Measurements from ENCODE around the gene ZNF697.
"Not testable (repeated sequence)": the region's sequence is repeated elsewhere in the genome, so short reads cannot be mapped to it uniquely, and the experiment has no call there.

Gene ZNF697

DNA sequence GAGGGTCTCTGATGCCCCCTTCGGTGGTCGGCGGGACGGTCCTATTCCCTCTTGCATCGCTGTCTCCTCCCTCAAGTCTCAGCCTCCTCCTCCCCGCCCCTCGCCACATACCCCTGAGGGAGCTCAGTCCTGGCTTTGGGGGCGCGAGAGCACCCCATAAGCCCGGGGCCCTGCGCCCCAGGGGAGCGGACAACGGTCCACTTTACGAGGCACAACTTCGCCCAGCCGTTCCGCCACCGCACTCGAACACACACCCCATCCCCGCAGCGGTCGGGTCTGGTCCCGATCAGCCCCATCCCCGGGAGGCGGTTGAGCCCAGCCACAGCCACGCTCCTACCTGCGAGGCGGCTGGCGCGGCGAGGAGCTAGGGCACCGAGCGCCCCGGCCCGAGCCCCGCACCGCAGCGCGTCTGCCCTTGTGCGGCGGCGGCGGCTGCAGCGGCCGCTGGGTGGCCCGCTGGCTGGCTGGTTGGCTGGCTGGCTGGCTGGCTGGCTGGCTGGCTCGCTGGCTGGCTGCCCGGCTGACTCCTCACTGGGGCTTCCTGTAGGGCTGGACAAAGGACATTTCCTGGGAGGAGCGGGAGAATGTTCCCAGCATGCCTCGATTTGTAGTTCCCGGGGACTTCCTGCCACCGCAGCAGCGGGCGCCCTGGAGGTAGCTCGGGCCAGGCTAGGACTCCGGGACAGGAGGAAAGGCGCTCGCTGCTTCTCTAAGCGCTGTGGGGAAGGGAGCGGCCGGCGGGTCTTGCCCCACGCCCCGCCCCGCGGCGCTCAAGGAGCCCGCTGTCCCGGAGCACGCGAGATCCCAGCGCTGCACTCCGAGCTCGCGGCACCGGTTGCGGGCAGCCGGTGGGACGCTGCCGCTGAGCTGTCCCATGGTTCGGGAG lies at the start of gene ZNF697:
ZNF697 (minus strand) TSS at position 533 of the 886 bp plus-strand sequence. CDS start 22,166 bp downstream, outside the sequence.
- DNase-seq = peak; percentile 85

DNA sequence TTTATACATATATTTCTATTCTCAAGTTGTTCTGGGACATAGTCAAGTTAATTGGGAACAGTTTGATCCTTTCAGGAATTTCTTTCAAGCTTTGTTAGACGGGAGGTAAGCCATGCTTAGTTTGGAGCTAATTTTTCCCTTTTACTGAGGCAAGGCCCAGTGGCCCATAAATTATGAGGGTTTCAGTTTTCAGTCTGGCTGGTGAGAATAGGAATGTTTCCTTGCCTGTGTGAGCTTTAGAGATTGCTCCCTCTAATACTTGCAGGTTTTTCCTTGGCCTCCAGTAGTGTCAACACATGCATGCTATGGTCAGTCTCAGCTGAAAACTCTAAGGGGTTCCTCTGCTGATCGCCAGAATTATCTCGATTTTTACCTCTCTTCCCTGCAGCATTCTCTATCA lies 49.5 kb upstream of the ZNF697 start:
- no peak for DNase-seq

DNA sequence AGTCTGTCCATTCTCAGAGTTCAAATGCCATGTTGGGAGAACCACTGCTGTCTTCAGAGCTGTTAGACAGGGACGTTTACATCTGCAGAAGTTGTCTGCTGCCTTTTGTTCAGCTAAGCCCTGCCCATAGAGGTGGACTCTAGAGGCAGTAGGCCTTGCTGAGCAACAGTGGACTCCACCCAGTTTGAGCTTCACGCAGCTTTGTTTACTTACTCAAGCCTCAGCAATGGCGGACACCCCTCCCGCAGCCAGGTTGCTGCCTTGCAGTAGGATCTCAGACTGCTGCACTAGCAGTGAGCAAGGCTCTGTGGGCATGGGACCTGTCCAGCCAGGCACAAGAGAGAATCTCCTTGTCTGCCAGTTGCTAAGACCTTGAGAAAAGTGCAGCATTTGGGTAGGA lies 48.8 kb upstream of the ZNF697 start:
- not testable (repeated sequence) for DNase-seq

DNA sequence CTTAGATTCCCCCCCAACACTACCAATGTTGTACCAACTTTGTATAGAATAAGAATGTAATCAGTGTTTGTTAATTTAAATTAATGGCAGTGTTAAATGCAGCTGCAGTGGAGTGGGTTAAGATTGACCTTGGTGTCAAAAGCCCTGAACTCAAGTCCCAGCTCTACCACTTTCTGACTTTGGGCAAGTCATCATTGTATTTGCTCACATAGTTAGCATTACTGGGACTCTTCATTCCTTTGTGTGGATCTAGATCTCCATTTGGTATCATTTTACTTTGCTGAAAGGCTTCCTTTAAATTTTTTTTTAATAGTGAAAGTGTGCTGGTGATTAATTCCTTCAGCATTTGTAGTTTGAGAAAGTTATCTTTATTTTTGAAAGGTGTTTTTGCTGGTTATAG lies 41.4 kb upstream of the ZNF697 start:
- DNase-seq = no peak

DNA sequence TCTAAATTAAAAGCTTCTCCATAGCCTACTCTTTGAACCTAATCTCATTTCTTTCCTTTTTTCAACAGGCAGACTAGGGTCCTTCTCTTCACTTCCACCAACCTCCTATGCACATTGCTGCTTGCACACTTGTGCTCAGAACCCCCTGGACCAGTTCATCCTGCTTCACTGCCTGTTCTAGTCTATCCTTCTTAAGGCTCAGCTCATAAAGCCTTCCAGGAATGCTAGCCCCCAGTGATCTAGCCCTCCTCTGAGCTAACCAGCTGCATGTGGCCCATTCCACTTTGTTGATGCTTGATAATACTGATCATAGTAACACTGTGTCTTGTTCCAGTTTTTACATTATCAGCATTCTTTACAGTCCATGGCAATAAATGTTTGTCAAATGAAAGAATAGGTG lies 40.7 kb upstream of the ZNF697 start:
- DNase-seq = no peak

DNA sequence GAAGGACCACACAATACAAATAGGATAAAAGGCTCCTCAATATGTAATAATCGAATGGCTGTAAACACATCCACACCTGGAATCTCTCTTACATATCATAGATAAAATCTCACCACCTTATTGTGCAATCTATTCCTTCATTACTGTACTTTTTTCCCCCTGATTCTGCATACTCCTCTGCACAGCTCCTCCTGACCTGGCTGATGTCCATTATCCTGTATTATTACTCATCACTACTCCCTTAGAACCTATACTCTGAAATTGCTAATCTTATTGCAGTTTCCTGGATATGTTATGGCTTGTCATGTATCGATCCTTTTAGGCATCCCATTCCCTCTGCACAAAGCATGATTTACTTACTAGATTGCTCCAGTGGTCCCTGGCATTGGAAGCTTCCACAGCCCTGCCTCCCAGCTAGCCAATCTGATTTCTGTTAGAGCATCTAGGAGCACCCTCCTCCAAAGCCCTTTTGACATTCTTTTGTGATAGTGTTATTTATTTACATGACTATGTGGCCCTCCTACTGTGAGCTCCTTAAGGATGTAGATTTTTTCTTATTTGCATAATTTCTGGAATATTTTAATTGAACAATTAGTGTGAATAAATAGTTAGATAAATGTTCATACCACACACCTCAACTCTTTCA lies 39.5 kb upstream of the ZNF697 start:
- DNase-seq = no peak

DNA sequence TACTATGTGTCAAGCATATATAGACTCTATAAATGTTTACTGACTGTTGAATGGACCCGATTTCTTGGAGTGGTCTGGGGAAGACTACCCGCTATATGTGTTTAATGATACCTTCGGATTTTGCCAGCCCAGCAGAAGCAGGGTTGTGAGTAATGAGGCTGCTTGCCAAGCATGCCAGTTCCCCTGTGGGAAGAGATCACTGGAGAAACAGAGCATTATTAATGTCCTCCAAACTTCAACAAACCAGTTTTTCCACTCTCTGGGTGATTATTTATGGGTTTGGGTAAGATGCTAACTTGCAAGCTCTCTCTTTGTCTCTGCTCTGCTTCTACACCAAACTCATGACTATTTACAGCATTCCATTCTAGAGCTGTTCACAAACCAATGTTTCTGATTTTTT lies 38.6 kb upstream of the ZNF697 start:
- DNase-seq = no peak

DNA sequence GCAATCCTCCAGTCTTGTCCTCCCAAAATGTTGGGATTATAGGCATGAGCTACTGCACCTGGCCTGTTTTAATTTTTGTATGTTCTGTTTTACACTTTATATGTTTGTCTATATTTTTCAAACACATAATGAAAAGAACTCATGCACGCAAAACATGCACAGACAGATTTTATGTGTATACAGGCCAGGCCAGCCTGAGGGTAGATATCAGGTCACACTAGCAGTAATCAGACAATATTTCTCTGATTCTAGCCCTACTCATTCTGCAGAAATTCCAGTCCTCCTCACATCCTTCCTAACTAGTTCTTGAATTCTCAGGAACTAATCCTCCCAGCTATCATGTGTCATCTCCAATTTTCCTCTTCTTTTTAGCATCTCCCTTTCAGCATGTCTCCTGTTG lies 35.8 kb upstream of the ZNF697 start:
- no peak for DNase-seq

DNA sequence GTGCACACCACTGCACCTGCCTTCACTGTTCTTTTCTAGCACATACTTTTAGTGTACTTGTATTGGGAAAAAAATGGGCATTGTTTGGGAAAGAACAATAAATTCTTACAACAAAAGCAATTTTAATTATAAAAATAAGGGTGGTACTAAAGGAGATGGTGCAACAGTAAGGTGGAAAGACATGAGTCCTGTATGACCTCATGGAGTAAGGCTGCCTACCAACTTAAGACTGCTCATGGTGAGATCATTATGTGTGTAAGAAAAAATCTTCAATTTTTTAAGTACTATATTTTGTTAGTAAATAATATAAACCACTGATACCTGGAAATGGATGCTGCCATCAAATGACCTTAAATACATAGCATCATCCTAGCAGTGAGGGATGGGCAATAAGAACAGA lies 34.1 kb upstream of the ZNF697 start:
- no peak for DNase-seq

DNA sequence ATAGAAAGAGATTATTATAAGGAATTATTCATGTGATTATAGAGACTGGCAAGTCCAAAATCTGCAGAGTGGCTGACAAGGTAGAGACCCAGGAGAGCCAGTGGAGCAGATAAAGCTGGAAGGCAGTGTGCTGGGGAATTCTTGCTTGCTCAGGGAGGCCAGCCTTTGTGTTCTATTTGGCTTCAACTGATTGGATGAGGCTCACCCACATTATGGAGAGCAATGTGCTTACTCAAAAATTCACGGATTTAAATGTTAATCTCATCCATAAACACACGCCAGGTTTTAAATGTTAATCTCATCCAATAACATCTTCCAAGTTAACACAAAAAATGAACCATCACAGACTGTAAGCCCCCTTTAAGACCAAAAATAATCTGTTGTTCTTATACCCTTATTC lies 33.5 kb upstream of the ZNF697 start:
- DNase-seq = no peak

DNA sequence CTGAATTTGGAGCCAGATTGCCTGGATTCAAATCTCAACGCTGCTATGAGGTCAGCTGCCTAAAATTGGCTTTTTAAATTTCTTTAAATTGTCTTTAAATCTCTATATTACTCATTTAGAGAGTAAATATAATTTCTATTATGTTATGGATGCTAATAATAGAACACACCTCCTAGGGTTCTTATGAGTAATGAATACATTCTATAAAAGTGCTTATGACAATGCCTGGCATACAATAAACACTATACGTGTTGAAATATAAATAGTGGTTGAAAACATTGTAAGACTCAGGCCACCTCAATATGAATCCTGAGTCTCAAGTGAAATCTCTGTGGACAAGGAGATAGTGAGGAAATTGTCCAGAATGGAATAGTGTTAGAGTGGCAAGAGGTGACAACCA lies 32.7 kb upstream of the ZNF697 start:
- DNase-seq = no peak

DNA sequence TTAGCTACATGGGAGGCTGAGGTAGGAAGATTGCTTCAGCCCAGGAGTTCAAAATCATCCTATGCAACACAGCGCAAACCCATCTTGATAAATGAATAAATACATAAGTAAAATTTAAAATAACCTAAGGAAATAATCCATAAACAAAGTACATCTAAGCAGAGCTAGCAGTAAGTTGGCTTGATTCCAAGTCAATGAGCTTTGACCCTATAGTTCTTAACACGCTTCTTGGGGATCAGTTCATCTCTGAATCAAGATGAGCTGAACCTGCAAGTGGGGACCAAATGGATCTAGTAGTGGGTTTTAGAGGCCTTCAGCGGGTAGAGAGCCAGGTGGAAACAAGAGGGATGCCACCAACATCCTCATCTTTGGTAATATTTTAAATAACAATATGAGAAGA lies 32.1 kb upstream of the ZNF697 start:
- DNase-seq = no peak

DNA sequence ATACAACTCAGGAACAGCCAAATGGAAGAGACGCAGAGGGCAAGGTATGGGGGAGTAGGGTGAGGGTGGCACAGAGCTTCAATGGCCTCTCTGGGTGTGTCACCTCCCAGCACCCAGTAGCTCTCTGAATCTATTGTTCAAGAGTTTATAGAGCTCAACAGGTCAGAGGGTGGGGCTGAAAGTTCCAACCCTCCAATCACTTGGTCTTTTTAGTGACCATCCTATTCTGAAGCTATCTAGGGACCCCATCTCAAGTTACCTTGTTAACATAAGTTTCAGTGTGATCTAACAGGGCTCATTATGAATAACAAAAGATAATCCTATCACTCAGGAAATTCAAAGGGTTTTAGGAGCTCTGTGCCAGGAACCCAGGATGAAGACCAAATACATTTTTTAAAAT lies 31.2 kb upstream of the ZNF697 start:
- DNase-seq = no peak

DNA sequence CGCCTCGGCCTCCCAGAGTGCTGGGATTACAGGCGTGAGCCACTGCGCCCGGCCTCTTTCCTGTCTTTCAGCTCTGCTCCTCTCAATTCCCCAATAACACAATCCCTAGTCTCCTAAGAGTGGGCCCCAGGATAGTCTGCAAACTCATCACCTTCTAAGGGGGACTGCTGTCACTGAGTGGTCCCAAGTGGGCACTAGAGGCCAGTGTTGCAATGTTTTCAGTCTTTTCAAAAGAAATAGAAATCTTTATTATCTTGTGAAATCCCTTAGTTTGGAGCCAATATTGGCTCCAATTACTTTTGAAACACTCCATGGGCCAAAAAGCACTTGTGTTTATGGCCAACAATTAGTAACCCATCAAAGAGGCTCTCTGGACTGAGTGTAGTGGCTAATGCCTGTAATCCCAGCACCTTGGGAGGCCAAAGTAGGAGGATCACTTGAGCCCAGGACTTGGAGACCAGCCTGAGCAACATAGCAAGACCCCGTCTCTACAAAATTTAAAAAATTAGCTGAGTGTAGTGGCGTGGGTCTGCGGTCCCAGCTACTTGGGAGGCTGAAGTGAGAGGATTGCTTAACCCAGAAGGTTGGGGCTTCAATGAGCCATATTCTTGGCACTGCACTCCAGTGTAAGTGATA lies 28.6 kb upstream of the ZNF697 start:
- no peak for DNase-seq

DNA sequence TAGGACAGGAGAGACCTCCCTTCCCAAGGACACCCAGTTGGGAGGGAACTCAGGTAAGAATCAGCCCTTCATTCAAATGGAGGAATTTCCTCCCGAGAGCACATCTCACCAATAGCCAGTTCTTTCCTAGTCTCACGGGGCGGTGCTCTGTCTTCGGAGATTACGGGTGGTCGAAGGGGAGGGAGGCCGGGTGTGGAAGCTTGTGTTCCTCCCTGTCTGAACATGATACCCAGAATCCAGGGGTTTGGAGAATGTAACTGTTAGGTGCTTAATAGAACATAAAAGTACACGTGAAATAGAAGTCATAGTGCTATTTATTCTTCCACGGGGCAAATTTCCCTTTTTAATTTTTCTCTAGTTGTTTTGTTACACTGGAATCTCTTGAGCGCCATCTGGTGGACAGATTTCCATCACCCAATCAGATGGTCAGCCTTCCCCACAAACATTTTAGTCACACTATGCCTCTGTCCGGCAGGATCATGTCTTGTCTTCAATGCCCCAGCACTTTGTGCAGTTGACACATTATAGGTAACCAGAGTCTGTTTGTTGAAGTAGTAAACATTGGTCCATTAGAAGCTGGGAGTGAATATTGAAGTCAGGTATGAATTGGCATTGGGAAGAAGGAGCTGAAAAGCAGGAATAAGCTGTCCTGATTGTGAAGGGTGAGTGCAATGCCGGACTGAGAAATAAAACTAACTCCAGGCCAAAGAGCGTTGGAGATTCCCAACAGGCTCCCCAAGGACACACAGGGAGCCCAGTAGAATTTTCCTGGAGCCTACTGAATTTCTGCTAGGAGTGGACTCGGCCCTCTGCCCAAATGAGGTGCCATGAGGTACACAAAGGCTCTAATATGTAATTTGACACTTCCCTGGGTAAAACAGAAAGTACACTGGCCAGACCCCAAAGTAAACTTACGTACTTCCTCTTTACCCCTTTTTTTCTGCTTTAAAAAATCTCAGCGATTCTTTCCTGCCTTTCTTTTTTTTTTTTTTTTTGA lies 27.6 kb upstream of the ZNF697 start:
- DNase-seq = peak; percentile 58

DNA sequence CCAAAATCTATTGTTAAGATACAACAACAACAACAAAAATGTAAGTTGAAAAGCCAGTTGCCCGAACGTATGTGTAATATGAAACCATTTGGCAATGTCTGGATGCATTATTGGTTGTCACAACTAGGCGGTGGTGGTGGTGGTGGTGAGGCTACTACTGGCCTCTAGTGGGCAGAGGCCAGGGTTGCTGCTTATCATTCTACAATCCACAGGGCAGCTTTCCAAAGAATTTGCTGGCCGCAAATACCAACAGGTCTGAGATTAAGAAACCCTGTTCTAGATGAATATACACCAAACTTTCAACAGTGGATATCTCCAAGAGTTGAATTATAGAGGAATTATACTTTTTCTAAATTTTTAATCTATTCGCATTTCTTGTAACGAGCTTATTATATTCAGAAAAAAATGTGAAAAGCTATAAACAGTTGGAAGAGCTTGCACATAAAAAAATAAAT lies 26.8 kb upstream of the ZNF697 start:
- DNase-seq = no peak

DNA sequence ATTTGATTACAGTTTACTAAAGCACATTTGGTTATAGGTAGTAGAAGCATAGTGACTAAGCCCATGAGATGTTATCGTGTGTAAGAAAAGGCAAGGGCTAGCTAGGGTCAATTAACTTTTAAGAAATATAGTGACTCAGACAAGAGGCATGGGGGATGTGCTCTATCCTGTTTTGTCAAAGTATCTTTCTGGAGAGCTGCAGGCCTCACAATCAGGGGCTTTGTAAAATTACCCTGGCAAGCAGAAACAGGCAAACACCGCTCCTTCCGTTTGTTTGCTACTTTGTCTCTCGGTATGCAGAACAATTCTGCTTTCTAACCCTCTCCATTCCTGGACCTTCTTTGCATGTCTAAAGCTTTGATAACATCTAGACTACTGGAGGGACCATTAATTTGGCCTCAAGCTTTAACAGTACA lies 26.1 kb upstream of the ZNF697 start:
- no peak for DNase-seq

DNA sequence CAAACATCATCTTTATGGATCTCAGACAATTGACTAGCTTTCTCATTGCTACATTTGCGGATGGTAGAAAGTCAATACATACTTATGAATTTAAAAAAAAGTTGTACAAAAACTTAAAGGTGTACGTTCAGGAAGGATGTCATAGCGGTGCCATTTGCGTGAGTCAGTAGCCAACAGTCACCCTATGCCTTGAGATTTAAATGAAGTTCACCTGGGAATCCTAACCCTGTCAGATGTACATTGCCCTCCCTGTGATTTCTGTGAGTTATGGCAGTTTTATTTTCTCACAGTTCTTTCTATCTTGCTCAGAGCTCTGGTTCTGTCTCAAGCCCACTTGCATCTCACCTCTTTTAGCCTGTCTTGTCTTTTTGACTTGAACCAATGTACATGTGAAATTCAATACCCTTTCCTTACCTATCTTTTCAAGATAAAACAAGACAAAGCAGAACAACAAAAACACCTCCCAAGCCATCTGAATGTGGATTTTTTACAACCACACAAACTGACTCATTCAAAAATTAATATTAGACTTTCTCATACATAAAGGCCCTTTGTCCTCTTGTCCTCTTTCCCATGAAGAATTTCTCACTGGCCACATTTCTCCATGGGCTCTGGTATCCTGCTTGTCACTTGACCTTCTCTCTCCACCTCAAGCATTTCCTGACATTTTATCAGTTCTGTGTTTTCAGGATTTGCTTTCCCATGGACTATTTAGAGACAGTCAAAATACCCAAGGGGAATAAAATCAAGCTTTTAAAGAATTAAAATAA lies 25.3 kb upstream of the ZNF697 start:
- no peak for DNase-seq

DNA sequence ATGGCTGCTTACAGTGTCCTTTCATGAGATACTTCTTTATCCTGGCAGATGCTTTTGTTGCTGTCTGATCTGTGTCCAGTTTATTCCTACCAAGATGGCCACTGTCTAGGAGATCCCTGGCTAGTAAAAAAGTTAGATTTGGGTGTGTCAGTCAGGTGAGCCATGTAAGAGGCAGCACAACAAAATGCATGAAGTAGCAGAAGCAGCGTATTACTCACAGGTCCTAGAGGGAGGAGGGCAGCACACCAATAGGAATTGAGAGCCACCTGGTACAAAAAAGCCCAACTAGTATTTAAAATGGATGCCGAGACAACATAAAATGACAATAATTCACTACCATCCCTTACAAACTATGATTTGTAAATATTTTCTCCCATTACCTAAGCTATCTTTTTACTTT lies 22.8 kb upstream of the ZNF697 start:
- no peak for DNase-seq

DNA sequence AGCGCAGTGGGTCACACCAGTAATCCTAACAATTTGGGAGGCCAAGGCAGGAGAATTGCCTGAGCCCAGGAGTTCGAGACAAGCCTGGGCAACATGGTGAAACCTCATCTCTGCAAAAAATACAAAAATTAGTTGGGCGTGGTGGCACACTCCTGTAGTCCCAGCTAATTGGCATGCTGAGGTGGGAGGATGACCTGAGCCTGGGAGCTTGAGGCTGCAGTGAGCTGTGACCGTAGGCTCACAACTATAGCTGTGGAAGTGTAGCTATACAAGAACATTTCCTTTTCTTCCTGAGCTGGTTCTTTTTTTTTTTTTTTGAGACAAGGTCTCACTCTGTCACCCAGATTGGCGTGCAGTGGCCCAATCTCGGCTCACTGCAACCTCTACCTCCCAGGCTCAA lies 19.1 kb upstream of the ZNF697 start:
- no peak for DNase-seq

DNA sequence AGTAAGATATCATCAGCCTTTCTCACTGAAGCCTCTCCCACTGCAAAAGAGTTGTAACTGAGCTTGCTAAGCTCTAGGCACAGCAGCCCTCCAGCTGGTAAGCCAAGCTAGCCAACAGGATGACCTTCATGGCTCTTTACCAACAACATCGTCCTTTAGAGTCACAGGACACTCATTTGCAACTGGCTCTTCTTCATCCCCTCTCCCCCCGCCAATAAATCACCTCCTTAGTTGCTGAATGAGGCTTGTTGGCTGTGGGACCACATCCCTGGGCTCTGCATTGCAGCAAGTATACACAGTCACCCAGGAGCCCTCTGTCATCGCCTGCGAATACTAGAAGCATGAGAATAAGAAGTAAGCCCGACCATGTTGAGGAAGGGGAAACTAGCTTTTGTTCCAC lies 16.0 kb upstream of the ZNF697 start:
- no peak for DNase-seq

DNA sequence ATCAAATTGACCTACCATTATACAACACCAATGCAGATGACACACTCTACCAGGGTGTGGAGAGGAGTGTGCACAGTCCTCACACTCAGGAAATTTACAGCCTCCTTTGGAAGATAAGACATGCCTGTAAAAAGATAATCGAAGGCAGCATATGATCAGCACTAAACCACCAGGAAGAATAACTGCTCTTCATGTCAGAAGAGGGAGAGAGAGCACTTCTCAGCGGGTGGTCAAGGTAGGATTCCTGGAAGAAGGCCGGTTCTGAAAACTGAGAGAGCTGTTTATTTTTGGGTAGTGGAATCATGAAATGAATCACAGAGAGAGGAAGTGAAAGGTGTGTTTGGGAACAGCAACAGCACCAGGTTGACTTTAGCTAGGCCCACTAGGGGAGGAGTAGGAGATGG lies 14.0 kb upstream of the ZNF697 start:
- DNase-seq = no peak

All from NCI-H2107 (cell line).